NCI-H2171 treated with DMSO at 0.1 percent for 48 hours (cell line): Measurements from ENCODE around the gene PALLD.

Experiments used
- DNase-seq: peaks from one replicate; lab custom pipeline; 2025; lab: John Stamatoyannopoulos, UW

The PALLD gene

DNA sequence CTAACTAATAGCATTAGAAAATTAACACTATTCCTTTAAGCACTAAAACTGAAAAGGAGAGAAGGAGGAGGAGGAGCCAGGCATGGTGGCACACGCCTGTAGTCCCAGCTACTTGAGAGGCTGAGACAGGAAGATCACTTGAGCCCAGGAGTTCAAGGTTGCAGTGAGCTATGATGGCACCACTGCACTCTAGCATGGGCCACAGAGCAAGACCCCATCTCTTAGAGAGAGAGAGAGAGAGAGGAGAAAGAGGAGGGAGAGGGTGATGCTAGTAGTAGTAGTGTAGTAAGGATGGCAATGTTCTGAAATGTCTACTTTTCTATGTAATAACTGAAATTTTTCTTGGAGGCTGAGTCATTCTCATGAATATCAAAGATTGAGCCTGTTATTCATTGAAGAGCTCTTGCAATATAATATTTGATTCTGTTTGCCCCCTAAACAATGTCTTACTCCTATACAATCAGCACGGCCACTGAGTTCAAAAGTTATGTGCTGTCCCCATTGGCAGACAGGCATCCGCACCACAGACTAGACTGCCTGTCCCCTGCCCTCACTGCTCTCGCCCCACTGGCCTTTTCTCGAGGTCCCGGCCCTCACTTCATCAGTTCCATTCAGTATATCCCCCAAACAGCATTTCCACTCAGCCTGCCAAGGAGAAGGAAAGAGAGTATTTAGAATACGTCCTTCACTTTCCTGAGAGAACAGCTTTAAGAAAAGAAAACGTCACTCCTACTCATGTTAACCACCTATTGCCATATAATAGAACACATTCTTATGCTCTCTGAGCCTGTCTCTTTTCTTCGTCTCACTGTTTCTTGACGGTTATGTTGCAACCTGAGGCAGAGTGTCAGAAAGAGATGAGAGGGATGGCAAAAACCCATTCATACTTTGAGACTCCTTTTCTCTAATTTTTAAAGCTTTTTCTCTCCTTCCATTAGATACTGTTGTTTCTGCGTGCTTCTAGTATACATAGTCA lies 238.1 kb downstream of the PALLD start:
- no peak for DNase-seq

DNA sequence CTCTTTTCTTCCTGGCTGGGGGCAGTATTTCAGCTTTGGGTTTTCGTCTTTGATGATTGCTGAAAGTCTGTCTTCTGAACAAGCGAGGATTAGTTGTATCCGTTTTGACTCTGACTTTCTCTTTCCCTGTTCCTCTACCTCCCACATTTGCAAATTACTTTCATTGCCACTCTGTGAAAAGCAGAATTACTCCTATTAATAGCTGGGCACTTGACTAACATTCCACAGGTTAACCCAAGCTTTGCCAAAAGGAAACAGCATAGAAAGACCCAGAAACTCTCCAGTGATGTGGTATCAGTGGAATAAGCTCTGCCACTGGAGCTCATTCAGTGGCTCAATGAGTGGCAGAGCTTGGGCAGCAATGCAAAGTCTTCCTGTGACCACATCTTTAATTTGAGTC lies 238.9 kb downstream of the PALLD start:
- no peak for DNase-seq

DNA sequence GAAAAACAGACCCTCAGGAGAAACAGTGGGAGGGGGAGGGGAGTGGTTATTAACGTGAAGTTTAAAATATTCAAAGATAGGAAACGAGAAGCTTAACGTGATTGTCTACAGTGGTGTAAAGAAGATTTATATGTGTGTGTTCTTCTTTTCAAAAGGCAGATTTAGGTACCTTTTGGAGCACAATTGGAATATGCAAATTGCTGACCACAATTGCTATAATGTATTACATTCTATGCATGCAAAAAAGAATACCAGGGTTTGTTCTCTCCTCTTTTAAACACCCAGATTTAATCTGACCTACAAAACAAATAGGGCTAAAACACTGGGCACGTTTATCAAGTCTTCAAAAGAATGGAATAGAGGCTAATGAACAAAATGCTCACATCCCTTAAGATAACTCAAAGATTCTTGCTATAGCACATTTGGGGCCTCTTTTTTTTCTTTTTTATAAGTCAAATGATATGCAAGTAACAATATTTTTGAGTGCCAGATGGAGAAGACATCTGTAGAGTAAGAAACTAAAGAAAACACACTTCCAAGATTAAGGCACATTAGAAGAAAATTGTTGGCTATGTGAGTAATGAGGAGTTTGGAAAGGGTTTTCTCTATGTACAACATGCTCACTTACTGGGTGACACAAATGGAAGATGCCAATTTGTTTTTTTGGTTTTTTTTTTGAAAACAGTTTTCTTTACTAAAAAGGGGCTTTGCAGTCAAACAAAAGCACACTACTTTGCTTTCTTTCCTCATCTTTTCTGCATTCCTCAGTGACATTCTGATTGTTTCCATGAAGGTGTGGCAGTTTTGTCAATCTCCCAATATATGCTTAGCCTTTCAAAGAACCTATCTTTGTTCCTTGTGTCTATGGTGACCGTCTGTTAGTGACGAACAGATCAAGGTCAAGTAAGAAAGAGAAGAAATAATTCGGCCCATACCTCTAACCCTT lies 240.3 kb downstream of the PALLD start:
- no peak for DNase-seq

DNA sequence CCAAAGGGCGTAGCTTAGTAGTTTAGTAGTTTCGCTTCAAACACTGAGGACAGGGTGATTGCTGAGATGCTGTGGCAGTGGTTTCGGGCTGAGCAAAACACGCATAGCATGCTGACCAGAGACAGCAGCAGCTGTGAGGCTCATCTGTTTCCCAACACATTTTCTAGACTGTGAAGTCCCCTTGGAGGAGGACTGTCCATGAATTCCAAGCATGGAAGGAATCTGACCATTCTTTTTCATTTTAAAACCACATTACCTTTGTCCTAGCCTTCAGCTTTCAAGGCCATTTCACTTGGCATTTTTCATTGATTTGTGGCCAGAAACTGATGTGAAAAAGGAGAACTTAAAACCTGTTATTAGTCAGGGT lies 240.9 kb downstream of the PALLD start:
- no peak for DNase-seq

DNA sequence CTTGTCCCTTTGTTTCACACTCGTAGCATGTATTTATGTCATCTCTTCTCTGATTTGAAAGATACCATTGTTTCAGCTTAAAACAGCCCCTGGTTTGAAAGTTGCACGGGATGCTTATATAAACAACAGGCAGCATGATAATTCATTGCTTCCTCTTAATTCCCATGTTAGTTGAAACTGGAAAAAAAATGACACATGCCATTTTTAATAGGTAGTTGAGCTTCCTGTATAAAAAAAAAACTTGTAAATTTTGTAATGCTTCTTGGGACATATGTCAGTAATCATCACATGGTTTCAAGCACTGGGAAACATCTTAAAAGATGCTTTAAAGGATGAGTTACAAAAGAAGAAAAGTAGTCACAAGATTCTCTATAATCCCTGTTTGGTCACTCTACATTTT lies 243.0 kb downstream of the PALLD start:
- no peak for DNase-seq

DNA sequence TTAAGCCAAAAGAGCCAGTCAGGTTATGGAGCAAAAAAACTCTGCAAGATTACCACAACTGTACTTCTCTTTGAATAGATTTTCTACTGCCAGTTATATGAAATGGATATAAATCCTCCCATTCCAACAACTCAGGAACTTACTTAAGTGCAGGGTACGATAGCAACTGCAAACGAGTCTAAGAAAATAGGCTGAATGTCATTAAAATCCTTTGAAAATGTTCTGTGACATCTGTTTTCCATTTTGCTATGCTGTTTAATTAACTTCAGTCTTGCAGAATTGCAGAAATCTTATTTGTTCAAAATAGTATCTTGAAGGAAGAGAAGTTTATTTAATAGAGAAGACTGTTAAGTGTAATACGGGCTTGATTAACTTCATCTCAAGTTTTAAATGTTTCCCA lies 243.8 kb downstream of the PALLD start:
- no peak for DNase-seq

DNA sequence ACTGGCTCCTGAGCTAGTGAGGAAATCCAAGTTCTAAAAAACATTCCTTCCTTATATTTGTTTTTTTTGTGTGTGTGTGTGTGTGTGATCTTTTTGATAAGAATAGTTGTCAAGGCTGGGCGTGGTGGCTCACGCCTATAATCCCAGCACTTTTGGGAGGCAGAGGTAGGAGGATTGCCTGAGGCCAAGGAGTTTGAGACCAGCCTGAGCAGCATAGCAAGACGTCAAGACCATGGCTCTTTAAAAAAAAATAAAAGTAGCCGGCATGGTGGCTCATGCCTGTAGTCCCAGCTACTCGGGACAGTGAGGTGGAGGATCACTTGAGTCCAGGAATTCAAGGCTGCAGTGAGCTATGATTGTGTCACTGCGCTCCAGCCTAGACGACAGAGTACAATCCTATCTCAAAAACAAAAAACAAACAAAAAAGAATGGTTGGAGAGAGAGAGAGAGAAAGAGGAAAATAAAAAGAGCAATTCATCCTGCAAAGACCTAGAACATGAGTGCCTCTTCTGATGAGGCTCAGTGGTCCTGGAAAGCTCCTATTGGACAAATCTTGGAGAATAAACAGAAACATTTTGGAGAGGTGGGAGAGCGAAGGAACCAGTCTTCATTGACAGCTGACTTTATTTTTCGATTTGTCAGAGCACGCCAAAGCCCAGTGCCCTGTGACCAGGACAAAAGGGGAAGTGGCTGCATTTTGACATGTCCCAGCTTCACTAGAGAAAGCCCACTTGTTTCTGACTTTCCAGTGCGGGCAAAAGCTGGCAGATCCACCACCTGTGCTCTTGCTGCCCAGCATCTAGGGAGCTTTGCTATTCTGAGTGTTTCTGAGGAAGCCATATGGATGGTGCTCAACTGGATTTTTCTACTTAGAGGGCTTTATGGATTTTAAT lies 244.7 kb downstream of the PALLD start:
- no peak for DNase-seq

DNA sequence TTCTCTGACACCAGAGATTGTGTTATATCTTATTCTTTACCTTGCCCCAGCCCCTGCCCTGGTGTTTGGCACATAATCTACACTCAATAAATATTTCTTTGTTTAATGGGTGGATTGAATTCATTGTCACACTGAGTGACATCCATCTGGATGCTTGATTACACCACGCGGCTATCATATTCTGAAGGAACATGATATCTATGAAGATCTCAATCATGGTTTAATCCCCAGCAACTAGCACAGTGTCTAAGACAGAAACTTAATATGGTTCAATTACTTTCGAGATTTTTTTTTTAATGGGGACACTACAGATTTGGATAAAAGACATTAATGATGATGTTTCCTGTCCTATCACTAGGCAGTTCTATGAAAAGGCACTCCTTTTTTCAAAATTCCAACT lies 246.3 kb downstream of the PALLD start:
- peak; percentile 72 for DNase-seq

DNA sequence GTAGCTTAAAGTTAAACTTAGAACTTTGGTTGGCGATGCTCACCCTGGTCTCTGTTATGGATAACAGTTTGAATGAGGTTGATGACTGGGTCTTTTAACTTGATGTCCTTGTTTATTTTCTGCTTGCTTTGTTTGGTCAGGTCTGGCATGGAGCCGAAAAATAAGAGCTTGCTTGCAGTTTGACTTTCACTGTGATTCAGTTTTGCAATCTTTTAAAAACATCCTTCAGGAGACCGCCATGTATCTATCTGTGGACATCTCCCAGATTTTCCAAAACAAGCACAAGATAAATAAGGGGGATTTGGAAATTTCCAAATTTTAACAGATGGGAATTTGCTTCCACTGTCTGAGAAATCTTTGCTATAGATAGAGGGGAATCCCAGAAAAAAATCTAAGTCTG lies 246.7 kb downstream of the PALLD start:
- no peak for DNase-seq

DNA sequence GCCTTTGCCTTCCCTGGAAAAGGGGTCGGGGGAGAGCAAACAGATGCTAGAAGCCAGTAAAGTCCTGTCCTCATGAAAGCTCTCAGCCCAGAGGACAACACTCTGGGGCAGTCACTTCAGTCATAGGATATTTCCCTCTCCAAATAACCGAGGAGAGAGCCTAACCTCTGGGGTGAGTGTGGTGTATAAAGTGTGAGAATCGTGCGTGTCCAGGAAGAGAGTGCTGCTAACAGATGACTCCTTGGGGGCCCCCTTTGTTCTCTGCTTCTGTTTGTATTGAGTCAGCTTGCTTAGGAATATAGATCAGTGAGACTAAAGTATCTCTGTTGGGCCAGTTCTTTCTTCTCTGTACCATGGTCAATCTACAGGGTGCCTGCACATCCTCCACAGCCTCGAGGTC lies 247.2 kb downstream of the PALLD start:
- DNase-seq, result no peak

DNA sequence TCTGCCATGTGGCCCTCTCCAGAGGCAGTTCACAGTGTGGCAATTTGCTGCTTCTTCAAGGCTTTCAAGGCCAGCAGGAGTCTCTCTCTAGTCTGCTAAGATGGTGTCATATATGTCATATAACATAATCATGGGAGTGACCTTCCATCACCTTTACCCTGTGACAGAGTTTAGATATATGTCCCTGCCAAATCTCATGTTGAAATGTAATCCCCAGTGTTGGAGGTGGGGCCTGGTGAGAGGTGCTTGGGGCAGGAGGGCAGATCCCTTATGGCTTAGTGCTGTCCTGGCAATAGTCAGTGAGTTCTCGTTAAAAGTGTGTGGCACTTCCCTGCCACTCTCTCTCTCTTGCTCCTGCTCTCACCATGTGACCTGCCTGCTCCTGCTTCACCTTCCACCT lies 252.0 kb downstream of the PALLD start:
- no peak for DNase-seq

DNA sequence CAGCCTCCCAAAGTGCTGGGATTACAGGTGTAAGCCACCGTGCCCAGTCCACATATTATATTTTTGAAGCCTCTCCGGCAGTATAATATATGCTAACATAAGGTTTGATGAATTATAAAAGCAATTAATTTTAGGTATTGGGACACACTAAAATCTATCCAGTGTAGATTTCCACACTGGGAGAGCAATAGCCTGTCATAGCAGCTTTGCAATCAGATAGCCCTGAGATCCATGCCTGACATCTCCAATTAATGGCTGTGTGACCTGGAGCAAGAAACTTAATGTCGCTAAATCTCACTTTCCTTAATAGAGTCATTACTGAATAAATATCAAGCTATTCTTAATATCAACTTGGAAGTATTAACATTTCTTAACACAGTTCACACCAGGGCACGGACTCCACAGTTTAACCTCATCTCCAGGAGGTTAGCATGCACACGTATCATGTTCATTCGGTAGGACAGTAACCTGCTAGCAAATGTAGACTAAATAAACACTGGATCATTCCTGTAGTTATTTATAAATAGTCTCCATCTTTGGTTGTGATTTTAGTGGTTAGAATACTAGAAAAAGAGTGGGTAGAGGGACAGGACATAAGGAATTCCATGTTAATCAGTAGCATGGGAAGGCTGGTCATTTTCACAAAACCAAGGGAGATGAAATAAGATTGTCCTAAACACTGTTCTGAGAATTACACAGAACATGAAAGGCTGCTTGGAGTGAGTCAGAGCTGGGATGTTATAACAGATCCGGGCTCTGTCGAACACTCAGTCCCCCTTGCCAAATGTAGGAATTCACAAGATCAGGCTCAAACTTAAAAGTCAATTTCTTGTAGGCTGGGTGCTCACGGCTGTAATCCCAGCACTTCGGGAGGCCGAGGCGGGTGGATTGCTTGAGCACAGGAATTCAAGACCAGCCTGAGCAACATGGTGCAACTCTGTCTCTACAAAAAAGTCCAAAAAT lies 254.7 kb downstream of the PALLD start:
- no peak for DNase-seq

DNA sequence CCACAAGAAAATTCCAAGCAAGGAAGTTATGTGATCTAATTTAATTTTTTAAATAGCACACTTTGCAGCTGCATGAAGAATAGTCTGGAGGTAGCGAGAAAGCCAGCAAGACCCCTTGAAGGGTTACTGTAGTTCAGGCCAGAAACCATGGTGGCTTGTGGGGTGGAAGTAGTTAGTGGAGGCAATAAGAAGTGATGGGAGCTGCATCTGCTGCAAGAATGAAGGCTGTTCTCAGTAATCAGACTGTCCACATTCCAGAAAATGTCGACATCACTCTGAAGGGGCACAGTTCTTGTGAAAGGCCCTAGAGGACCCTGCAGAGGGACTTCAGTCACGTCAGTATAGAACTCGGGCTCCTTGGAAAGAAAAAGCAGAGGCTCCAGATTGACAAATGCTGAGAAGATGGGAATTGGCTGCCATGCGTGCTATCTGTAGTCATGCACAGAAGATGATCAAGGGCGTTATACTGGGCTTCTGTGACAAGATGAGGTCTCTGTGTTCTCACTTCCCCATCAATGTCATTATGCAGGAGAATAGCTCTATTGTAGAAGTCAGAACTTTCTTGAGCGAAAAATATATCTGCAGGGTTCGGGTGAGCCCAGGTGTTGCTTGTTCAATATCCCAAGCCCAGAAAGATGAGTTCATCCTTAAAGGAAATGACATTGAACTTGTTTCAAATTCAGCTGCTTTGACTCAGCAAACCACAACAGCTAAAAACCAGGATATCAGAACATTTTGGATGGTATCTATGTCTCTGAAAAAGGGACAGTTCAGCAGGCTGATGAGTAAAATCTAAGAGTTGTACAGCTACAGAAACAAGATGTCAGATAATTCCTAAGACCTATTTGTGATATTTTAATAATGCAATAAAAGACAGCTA lies 259.0 kb downstream of the PALLD start:
- no peak for DNase-seq

DNA sequence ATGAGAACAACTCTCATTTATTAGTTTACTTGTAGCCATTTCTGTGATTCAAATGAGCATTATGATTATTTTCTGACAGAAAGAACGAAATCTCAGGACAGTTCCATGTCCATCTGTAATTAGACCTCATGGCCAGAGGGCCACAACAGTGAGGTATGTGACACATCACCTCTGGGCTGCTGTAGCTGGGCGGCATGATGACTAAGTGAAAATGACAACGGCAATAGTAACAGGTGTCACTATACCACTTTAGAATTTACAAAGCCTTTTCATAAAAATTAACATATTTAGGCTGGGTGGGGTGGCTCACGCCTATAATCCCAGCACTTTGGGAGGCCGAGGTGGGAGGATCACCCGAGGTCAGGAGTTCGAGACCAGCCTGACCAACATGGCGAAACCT lies 260.6 kb downstream of the PALLD start:
- DNase-seq, result no peak

DNA sequence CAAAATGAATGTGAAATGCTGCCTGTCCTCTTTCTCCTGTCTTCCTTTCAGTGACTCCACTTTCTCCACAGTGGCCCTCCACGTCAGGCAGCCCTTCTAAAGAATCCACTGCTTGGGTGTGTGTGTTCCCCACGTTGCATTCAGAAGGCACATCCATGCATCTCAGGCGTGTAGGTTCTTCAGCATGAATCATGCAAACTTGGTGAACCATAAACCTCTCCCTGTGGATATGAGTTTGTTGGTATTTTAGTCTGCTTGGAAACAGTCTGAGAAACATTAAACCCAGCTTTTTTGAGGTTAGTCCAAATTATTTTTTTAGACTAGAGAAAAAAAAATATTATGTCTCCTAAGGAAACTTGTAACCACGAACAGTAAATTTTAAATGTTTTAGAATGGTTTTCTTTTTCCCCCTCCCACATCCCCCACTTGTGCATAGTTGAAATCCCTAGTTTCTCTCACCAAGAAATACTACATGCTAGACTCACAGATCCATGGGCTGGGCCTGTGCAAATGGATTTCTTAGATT lies 261.6 kb downstream of the PALLD start:
- DNase-seq, result no peak

DNA sequence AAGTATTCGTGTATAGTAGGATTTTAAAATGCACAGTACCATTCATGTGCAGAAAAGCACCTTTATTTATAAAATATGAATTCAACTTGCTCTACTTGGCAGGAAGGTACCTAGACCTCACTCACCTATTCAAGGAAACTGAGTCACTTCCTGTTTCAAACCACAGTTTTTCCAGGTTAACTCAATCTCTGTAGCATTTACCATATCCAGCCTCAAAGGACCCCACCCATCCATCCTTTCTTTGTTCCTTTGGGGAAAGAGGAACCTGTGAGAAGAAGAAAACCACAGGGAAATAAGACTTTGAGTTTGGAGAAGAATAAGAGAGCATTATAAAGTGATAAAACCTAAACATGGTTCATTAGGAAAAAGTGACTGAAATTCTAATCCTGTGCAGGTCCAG lies 262.5 kb downstream of the PALLD start:
- DNase-seq, result no peak

DNA sequence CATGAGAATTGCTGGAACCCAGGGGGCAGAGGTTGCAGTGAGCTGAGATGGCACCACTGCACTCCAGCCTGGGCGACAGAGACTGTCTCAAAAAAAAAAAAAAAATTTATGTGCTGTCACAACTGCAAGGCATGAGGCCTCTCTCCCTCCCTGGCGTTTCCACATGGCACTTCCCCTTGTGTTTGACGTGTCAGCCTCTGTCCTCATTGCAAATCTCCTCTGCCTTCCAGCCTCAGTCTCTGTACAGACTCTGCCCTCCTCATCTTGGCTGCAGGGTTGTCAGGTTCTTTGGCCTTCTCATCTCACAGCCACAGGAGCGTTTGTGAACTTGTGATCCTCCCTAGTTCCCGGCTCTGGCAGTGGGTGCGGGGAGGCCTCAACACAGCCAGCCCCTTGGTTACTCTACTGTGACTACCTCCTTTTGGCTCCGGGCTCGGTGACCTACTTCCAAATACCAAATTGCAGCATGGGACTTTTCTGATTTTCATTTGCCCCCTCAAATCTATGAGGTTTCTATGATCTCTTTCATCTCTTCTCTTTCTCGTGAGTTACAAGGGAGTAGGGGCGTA lies 263.2 kb downstream of the PALLD start:
- no peak for DNase-seq

DNA sequence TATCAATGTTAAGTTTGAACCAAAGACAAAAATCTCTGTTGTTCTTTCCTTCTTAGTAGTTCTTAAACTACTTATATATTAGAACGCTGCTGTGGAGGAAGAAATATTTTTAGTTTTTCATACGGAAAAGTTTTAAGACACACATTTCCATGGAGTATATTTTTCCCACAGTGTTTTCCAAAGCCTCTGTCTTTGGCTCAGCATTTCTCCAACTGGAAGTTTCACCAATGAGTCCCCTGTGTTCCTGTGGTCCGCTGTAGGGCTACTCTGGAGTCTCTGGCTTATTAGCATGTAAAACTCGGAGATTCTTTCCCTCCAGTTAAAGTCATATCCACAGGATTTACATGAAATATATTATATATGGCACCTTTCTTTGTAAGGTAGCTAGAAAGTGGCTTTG lies 264.2 kb downstream of the PALLD start:
- DNase-seq, result no peak

DNA sequence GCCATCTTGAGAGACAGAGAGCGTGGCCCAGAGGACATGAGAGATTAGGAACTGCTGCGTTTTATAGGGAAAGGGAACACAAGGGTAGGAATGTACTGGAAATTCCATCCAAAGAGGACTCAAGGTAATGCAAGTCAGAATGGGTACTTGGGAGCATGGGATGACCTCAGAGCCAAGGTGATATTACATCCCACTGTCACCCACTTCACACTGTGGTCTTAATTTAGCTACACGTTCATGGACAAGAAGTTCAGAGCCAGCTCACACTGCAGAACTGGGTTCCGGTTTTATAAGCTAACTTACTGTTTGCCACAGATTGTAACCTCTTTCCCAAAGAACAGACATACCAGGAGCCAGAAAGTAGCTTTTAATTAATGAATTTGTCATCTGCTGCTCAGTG lies 268.5 kb downstream of the PALLD start:
- no peak for DNase-seq
